ENCODE measurements around the gene PAM16.
A peak's percentile ranks its signal among the peaks of the same experiment; 100 is the strongest.

PAM16 gene

DNA sequence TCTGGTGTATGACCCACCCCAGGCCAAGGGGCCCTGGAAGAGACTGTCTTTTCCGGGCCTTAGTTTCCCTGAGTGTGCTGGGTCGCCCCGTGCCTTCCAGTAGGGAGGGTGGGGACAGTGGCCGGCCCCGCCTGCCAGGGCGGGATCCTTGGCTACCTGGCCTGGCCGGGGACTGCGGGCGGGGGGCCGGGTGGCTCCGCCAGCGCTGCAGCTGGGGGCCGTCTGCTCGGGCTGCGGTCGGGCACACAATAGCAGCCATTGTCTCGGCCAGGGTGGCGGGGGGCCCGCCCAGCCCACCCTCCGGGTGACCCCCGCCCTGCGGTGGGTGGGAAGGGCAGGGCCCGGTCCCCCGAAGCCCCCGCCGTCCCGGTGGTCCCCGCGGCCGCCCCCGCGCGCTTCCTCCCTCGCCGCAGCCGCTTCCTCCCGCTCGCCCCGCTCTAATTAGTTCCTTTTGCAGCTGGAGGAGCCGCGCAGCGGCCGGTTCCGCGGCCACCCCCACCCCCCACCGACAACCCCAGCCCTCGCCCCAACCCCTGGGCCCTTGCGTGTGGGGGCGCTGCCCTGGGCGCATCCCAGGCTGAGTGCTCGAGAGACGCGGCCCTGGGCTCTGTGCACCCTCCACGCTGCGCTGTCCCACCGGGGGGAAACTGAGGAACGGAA lies 23.6 kb downstream of the PAM16 start:
- Histone ChIP-seq H3K4me3 (peak overlapping the region; percentile 48 to 58), H3K27me3 (no peaks in the 10 kb centered on the region), H3K36me3 (peaks cover 0 to 6% (median 6%) of the 10 kb centered on the region in 3 donors), H3K27ac (peak overlapping the region; percentile 76 to 99), H3K9me3 (no peaks in the 10 kb centered on the region), H3K4me1 (peaks cover 8 to 84% (median 74%) of the 10 kb centered on the region in 4 donors)
- TF ChIP-seq, protein P1, sequence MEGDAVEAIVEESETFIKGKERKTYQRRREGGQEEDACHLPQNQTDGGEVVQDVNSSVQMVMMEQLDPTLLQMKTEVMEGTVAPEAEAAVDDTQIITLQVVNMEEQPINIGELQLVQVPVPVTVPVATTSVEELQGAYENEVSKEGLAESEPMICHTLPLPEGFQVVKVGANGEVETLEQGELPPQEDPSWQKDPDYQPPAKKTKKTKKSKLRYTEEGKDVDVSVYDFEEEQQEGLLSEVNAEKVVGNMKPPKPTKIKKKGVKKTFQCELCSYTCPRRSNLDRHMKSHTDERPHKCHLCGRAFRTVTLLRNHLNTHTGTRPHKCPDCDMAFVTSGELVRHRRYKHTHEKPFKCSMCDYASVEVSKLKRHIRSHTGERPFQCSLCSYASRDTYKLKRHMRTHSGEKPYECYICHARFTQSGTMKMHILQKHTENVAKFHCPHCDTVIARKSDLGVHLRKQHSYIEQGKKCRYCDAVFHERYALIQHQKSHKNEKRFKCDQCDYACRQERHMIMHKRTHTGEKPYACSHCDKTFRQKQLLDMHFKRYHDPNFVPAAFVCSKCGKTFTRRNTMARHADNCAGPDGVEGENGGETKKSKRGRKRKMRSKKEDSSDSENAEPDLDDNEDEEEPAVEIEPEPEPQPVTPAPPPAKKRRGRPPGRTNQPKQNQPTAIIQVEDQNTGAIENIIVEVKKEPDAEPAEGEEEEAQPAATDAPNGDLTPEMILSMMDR (IDR thresholded peaks at IDR 0.05): no peak
- intact Hi-C loops (cut with DNase I; ENCODE audit: low total_unique reads): loop anchor here (2.0 to 10.0 kb wide), 2 partner anchors 39 to 123 kb away; no protein-coding TSS in a partner anchor
- DNase-seq: no peak

DNA sequence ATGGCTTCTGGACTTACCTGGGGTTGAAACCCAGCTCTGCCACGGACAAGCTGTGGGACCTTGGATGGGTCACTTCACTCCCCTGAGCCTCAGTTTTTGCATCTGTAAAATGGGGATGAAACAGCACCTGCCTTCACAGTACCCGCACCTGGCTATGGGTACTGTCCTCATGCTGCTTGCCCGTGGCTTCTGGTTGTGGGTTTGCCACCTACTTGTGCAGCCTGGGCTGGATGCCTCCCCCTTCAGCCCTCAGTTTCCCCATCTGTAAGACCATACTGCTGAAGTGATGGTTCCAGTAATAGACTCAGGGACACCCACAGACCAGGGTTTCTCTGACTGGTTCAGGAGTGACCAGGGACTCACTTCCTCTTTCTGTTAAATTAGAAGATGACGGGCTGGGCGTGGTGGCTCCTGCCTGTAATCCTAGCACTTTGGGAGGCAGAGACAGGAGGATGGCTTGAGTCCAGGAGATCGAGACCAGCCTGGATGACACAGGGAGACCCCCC lies 25.8 kb downstream of the PAM16 start:
- TF ChIP-seq, protein P1 (IDR thresholded peaks at IDR 0.05): no peak
- peak overlapping the region; percentile 93 to 99 for H3K27ac ChIP-seq
- no peak overlapping the region for H3K4me3 ChIP-seq
- no peaks in the 10 kb centered on the region for H3K36me3 ChIP-seq
- DNase-seq: no peak
- no peaks in the 10 kb centered on the region for H3K9me3 ChIP-seq
- H3K27me3 ChIP-seq: no peaks in the 10 kb centered on the region
- intact Hi-C loops (cut with DNase I; ENCODE audit: low total_unique reads): loop anchor here (10.0 kb wide), 1 partner anchor 121 kb away; no protein-coding TSS in a partner anchor
- peaks cover 8 to 98% (median 92%) of the 10 kb centered on the region in 4 donors for H3K4me1 ChIP-seq

DNA sequence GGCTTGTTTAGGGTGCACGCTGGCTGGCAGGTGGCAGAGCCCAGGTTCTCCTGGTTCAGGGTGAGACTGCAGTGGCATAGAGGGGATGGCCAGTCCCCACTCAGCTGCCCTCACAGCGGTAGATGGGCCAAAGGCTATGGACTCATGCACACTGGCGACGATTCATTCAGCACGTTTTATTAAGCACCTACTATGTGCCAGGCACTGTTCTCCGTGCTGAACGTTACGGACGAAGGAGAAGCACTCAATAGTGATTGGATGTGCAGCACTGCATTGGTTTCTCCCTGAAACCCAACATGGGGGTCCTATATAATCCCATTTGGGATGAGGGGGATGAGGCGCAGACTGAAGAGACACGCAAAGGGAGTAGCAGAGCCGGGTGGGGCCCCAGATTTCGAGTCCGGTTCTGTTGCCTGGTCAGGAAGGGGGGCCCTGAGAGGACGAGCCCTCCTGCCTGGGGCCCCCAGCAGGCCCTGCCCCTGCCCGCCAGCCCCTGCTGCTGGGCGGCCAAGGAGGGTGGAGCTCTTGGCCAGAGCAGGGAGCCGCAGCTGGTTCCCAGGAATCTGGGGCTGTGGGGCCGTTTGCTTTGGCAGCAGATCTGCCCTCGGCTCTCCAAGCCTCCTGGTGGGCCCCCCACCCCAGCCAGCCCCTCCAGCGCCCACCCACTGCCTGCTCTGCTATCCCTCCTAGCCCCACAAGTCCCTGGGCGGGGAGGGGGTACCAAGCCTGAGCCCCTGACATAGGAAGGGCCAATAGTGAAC lies 26.4 kb downstream of the PAM16 start:
- Histone ChIP-seq H3K27me3 (no peaks in the 10 kb centered on the region), H3K36me3 (no peaks in the 10 kb centered on the region), H3K4me3 (no peak overlapping the region), H3K27ac (peak overlapping the region; percentile 93 to 99), H3K9me3 (no peaks in the 10 kb centered on the region), H3K4me1 (peaks cover 8 to 100% (median 96%) of the 10 kb centered on the region in 4 donors)
- DNase-seq: no peak
- intact Hi-C loops (cut with DNase I; ENCODE audit: low total_unique reads): loop anchor here (10.0 kb wide), 1 partner anchor 120 kb away; no protein-coding TSS in a partner anchor
- TF ChIP-seq, protein P1 (IDR thresholded peaks at IDR 0.05): no peak

DNA sequence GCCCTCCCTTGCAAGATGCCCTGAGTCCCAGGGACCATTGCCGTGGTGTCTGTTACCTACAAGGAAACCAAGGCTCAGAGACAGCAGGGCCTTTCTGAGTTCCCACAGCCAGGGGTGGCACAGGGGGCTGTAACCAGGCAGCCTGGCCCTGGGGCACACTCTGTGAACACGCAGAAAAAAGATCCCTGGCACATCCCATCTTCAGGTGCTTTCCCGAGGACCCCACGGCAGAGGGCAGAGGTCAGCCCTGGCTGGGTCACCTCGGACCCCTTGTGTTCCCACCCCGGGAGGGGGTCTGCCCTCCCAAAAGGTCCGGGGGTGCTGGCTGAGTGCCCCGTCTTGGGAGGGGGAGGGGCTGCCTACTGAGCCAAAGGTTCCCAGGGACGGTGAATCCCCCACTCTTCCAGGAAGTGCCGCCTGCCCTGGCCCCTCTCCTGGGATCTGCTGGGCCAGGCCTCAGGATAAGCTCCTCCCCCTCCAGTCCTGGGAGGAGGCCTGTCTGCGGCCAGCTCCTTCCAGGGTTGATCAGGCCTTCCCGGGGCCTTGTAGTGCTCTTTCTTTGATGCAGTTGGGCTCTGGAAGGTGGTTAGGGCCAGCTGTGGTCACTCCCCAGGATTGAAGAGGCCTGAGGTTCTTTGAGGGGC lies 27.2 kb downstream of the PAM16 start:
- peak; percentile 68 to 88 for DNase-seq
- TF ChIP-seq, protein P1 (IDR thresholded peaks at IDR 0.05): no peak
- H3K4me3 ChIP-seq: peak overlapping the region; percentile 4 to 12
- intact Hi-C loops (cut with DNase I; ENCODE audit: low total_unique reads): loop anchor here (10.0 kb wide), 1 partner anchor 119 kb away; no protein-coding TSS in a partner anchor
- no peaks in the 10 kb centered on the region for H3K36me3 ChIP-seq
- peak overlapping the region; percentile 93 to 99 for H3K27ac ChIP-seq
- H3K27me3 ChIP-seq: no peaks in the 10 kb centered on the region
- H3K4me1 ChIP-seq: peaks cover 7 to 100% (median 96%) of the 10 kb centered on the region in 4 donors
- H3K9me3 ChIP-seq: no peaks in the 10 kb centered on the region
